Gastrocnemius medialis (tissue), 4 donors: ENCODE measurements around the gene KNG1.

Source experiments
- POLR2A ChIP-seq, 2 donors: fragments of 450-650 bp; IDR thresholded peaks; one replicate each; pipeline ENCODE4 v1.6.1; 2017; ENCODE audit warnings: antibody characterized with exemption in 2 of 2, mild to moderate bottlenecking in 2 of 2, moderate library complexity in 2 of 2
- TF ChIP-seq, protein P1 (sequence below), 5 experiments: fragments of 450-650 bp in 3 of 5; fragments of 200-600 bp in 2 of 5; sonication (generic) in 2 of 5; IDR thresholded peaks in 4 of 5; conservative IDR thresholded peaks in 1 of 5; 1 replicate in 4 of 5; 2 replicates in 1 of 5; pipeline ENCODE4 v1.5.1; 2016 to 2019; ENCODE audit warnings: antibody characterized with exemption in 5 of 5, mild to moderate bottlenecking in 3 of 5, moderate library complexity in 3 of 5

DNA sequence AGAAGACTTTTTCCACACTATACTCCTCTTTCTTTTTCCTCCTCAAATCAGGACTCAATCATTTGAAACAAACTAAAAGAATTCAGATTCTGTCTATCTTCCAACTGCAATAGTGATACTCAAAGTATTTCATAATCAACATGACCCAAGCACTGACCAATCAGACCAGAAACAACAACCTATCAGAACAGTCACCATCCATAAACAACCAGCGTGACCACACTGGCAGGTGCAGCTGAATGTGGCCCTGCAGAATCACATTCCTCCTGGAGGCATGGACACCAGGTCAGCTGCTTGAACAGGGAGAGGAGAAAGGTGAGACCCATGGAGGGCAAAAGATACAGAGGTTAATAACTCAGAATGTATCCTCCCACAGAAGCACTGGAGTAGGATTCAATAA, 38.0 kb upstream of the KNG1 start:
- TF ChIP-seq, protein P1, sequence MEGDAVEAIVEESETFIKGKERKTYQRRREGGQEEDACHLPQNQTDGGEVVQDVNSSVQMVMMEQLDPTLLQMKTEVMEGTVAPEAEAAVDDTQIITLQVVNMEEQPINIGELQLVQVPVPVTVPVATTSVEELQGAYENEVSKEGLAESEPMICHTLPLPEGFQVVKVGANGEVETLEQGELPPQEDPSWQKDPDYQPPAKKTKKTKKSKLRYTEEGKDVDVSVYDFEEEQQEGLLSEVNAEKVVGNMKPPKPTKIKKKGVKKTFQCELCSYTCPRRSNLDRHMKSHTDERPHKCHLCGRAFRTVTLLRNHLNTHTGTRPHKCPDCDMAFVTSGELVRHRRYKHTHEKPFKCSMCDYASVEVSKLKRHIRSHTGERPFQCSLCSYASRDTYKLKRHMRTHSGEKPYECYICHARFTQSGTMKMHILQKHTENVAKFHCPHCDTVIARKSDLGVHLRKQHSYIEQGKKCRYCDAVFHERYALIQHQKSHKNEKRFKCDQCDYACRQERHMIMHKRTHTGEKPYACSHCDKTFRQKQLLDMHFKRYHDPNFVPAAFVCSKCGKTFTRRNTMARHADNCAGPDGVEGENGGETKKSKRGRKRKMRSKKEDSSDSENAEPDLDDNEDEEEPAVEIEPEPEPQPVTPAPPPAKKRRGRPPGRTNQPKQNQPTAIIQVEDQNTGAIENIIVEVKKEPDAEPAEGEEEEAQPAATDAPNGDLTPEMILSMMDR (IDR thresholded peaks at IDR 0.05 in 4 of 5, conservative IDR thresholded peaks at IDR 0.05 in 1 of 5): no peak
- no peak for TF ChIP-seq POLR2A (IDR thresholded peaks at IDR 0.05)
